ENCODE measurements around the gene LDB2.

DNA sequence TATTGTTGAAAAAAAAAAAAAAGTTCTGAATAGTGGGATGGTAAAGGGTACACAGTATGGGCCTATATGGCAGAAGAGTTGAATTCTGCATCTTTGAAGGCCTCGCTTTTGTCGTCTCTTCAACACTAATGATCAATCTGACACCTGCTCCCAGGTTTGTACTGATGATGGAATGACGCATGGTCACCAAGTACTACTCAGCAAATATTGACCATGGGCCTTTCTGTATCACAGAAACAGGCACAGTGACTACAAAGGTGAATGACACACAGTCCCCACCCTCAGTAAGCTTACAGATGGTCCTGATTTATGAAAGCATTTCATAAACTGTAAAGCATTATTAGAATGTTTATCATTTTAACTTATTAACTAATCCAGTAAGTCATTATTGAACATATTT, 152.6 kb downstream of the LDB2 start:
- TF ChIP-seq, protein P1, sequence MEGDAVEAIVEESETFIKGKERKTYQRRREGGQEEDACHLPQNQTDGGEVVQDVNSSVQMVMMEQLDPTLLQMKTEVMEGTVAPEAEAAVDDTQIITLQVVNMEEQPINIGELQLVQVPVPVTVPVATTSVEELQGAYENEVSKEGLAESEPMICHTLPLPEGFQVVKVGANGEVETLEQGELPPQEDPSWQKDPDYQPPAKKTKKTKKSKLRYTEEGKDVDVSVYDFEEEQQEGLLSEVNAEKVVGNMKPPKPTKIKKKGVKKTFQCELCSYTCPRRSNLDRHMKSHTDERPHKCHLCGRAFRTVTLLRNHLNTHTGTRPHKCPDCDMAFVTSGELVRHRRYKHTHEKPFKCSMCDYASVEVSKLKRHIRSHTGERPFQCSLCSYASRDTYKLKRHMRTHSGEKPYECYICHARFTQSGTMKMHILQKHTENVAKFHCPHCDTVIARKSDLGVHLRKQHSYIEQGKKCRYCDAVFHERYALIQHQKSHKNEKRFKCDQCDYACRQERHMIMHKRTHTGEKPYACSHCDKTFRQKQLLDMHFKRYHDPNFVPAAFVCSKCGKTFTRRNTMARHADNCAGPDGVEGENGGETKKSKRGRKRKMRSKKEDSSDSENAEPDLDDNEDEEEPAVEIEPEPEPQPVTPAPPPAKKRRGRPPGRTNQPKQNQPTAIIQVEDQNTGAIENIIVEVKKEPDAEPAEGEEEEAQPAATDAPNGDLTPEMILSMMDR (conservative IDR thresholded peaks at IDR 0.05; ENCODE audit: low read depth, low read length) = no peak
- TF ChIP-seq EZH2 (IDR thresholded peaks at IDR 0.05; ENCODE audit: low read length, unreplicated experiment) = no peak

Data from PC-3 (cell line).